HFFc6 (cell line): ENCODE data around the gene ULK4. TPM values are rescaled to one million over a fixed set of nuclear protein-coding genes. Genes with fewer than 3 reads are reported as not detected.
A peak's percentile ranks its signal among the peaks of the same experiment; 100 is the strongest.

Experiments
- DNase-seq: peaks from one replicate; pipeline ENCODE4 v3.0.0-alpha.2; 2018
- H3K27ac Mint-ChIP-seq: 2 replicates; pipeline ENCODE4 v1.8.0; 2020; ENCODE audit warnings: mild to moderate bottlenecking, mixed read lengths
- H3K27me3 Mint-ChIP-seq: 2 replicates; pipeline ENCODE4 v1.8.0; 2021; ENCODE audit warnings: mild to moderate bottlenecking, moderate library complexity, mixed read lengths; ENCODE audit not compliant: insufficient read depth
- H3K36me3 Mint-ChIP-seq: 2 replicates; pipeline ENCODE4 v1.8.0; 2021; ENCODE audit warnings: low read depth, mixed read lengths
- H3K4me1 Mint-ChIP-seq: 2 replicates; pipeline ENCODE4 v1.8.0; 2020; ENCODE audit warnings: low read depth, mixed read lengths
- H3K4me3 Mint-ChIP-seq: 2 replicates; pipeline ENCODE4 v1.8.0; 2020; ENCODE audit warnings: mild to moderate bottlenecking, moderate library complexity, mixed read lengths
- H3K9me3 Mint-ChIP-seq: 2 replicates; pipeline ENCODE4 v1.8.0; 2020; ENCODE audit warnings: mild to moderate bottlenecking, mixed read lengths
- total RNA-seq, 6 experiments: library from RNA; stranded (reverse); fragmentation: NEBNext Ultra II Directional; extraction: Animal tissue kit (Norgen Biotek cat#: 25700); gene quantifications; 2 replicates in 1 of 6; 3 replicates in 5 of 6; pipeline ENCODE4 v1.2.3, GENCODE V29; 2021
- TF ChIP-seq, protein P1 (sequence below): fragments of 200-600 bp; sonication (generic); IDR thresholded peaks from 2 replicates; pipeline ENCODE4 v1.5.0; 2021; ENCODE audit warnings: antibody characterized with exemption, mild to moderate bottlenecking

The ULK4 gene
- total RNA-seq, 6 experiments from 2014 or later = 6.0 to 8.6 (median 6.7) TPM

DNA sequence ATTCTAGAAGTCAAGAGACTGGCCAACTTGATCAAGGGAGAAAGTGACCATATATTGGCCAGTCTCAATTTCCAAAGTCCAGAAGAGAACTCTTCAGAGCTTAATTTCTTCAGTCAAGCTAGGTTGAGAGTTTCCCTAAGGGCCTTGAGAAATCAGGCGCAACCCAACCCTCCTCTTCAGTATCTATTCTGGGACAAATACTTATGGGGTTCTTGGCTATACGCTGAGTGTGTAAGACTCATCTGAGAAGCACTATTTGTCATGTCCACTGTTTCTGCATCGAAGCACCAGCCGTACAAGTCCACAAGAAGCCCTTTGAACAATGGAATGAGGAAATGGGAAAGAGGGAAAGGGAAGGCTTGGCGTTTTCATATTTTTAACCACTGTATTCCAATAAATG, 383.1 kb downstream of the ULK4 start:
- H3K27ac Mint-ChIP-seq = no peak overlapping the region
- no peak for DNase-seq
- H3K27me3 Mint-ChIP-seq = peaks cover 3% of the 10 kb centered on the region
- H3K4me3 Mint-ChIP-seq = no peak overlapping the region
- H3K36me3 Mint-ChIP-seq = no peaks in the 10 kb centered on the region
- H3K9me3 Mint-ChIP-seq = no peaks in the 10 kb centered on the region
- peaks cover 13% of the 10 kb centered on the region; the same call in 1 of the 2 replicates for H3K4me1 Mint-ChIP-seq
- TF ChIP-seq, protein P1, sequence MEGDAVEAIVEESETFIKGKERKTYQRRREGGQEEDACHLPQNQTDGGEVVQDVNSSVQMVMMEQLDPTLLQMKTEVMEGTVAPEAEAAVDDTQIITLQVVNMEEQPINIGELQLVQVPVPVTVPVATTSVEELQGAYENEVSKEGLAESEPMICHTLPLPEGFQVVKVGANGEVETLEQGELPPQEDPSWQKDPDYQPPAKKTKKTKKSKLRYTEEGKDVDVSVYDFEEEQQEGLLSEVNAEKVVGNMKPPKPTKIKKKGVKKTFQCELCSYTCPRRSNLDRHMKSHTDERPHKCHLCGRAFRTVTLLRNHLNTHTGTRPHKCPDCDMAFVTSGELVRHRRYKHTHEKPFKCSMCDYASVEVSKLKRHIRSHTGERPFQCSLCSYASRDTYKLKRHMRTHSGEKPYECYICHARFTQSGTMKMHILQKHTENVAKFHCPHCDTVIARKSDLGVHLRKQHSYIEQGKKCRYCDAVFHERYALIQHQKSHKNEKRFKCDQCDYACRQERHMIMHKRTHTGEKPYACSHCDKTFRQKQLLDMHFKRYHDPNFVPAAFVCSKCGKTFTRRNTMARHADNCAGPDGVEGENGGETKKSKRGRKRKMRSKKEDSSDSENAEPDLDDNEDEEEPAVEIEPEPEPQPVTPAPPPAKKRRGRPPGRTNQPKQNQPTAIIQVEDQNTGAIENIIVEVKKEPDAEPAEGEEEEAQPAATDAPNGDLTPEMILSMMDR = no peak

DNA sequence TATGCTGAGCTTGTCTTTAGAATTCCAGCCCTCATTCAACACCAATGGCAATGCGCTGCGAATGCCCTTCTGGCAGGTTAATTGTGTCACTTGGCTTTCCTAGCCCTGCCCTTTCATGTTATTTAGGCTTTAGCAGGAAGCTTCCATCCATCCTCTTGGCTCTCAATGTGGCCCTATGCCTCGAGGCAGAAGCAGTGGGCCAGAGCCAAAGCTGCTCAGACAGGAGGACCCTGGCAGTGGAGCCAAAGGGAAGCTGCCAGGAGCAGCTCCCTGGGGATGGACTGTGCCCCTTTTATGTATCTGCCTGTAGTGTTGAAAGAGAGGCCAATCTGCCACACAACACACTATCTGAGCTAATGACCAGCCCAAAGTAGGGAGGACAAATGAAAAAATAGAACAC, 386.2 kb downstream of the ULK4 start:
- H3K27me3 Mint-ChIP-seq = peaks cover 3% of the 10 kb centered on the region
- peaks cover 15% of the 10 kb centered on the region; the same call in 1 of the 2 replicates for H3K4me1 Mint-ChIP-seq
- H3K27ac Mint-ChIP-seq = no peak overlapping the region
- H3K36me3 Mint-ChIP-seq = no peaks in the 10 kb centered on the region
- no peaks in the 10 kb centered on the region for H3K9me3 Mint-ChIP-seq
- DNase-seq = no peak
- TF ChIP-seq, protein P1 = no peak
- H3K4me3 Mint-ChIP-seq = no peak overlapping the region

DNA sequence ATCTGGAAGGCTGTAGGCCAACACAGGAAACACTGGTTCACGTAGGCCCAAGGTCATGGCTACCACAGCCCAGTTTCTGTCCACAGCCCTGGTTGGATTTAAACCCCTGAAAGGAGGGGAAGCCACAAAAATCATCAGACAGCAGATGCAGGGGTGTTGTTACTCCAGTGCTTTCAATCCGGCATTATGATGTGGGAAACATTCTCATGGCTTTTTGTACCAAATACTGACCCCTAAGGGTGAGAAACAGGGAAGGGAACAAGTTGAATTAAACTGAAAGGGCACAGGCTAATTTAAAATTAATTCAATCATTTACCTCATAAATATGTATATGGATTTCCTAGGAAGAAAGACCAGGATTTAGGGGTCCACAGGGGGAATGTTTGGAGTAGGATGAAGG, 387.0 kb downstream of the ULK4 start:
- DNase-seq = no peak

DNA sequence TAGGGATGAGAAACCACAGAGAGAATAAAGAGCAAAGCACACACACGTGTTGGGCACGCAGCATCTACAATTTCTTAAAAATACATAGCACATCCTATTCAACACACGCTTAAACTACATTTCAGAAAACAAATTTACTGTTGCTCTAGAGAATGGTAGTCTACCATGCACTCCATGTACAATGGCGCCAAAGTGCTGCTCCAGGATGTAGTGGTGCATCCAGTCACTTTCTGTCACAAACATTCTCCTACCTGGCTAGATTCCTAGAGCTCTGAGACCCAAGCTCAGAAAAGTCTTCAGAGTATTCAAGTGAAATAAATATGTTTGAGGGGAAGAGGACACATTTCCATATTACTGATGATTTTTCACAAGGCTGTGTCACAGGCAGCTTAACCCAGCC, 388.3 kb downstream of the ULK4 start:
- H3K27me3 Mint-ChIP-seq = peaks cover 2% of the 10 kb centered on the region

More for the DNA sequence above, 387.0 kb downstream of the ULK4 start:
- TF ChIP-seq, protein P1 = peak; percentile 50; the same call in 1 of the 2 replicates
- Mint-ChIP-seq H3K4me1 (peaks cover 10% of the 10 kb centered on the region; the same call in 1 of the 2 replicates), H3K27ac (no peak overlapping the region), H3K27me3 (peaks cover 3% of the 10 kb centered on the region), H3K4me3 (no peak overlapping the region), H3K36me3 (no peaks in the 10 kb centered on the region), H3K9me3 (no peaks in the 10 kb centered on the region)

DNA sequence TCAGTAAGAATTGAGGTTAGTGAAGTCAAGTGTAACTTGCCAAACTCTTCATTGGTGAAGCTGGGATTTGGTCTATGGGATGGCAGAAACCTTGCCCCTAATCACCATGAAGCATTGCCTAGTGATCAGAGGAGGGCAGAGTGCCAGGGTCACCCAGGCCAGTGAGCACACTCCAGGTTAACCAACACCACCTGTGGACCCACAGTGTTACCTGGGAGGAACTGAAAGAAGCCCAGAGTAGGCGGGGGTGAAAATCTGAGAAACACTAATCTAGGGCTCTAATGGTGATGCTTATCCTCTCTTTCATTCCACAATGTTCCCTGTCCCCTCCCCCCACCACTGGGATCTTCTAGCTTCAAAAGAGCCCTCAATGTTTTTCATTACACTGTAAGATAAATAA, 389.8 kb downstream of the ULK4 start:
- no peak overlapping the region for H3K4me3 Mint-ChIP-seq
- H3K36me3 Mint-ChIP-seq = no peaks in the 10 kb centered on the region
- H3K4me1 Mint-ChIP-seq = peaks cover 6% of the 10 kb centered on the region; the same call in 1 of the 2 replicates
- peaks cover 2% of the 10 kb centered on the region for H3K27me3 Mint-ChIP-seq
- no peaks in the 10 kb centered on the region for H3K9me3 Mint-ChIP-seq
- no peak overlapping the region for H3K27ac Mint-ChIP-seq
- DNase-seq = no peak
- TF ChIP-seq, protein P1 = no peak

More for the DNA sequence above, 388.3 kb downstream of the ULK4 start:
- Mint-ChIP-seq H3K36me3 (no peaks in the 10 kb centered on the region), H3K4me1 (peaks cover 6% of the 10 kb centered on the region; the same call in 1 of the 2 replicates), H3K27ac (no peak overlapping the region), H3K4me3 (no peak overlapping the region), H3K9me3 (no peaks in the 10 kb centered on the region)
- TF ChIP-seq, protein P1 = no peak
- no peak for DNase-seq
